ENCODE data around the gene GTF3C1. TPM values are rescaled to one million over a fixed set of nuclear protein-coding genes. Genes with fewer than 3 reads are reported as not detected.

The GTF3C1 gene
- polyA plus RNA-seq, 1 donor from 2014 or later: 54.0 TPM

- Histone ChIP-seq H3K9me2 (ENCODE audit: insufficient read depth, low read length) (no peaks in the 10 kb centered on the region), H3K36me3 (ENCODE audit: insufficient read depth, low read length) (peaks cover 5% of the 10 kb centered on the region), H3K9ac (ENCODE audit: low read length) (no peak overlapping the region), H3K27ac (ENCODE audit: low read length) (no peak overlapping the region), H2AFZ (ENCODE audit: low read depth, low read length) (no peak overlapping the region), H3K4me3 (ENCODE audit: low read length) (no peak overlapping the region), H3K9me3 (ENCODE audit: low read length) (no peaks in the 10 kb centered on the region), H3K4me2 (ENCODE audit: low read length) (no peak overlapping the region), H4K20me1 (ENCODE audit: insufficient read depth) (no peaks in the 10 kb centered on the region), H3K27me3 (ENCODE audit: insufficient read depth, low read depth, low read length) (no peaks in the 10 kb centered on the region), H3F3A (ENCODE audit: insufficient read depth, low read length, poor library complexity, severe bottlenecking) (no peaks in the 10 kb centered on the region), H3K79me2 (replicated peaks; ENCODE audit: insufficient read depth, low read length) (no peaks in the 10 kb centered on the region)
- TF ChIP-seq RAD21 (conservative IDR thresholded peaks at IDR 0.05) (no peak), EZH2 (IDR thresholded peaks at IDR 0.05; ENCODE audit: borderline replicate concordance, insufficient read depth, low read length, poor library complexity, severe bottlenecking) (no peak), EP300 (conservative IDR thresholded peaks at IDR 0.05; ENCODE audit: poor library complexity, severe bottlenecking) (no peak), POLR2AphosphoS5 (IDR thresholded peaks at IDR 0.05) (no peak), MXI1 (conservative IDR thresholded peaks at IDR 0.05; ENCODE audit: poor library complexity, severe bottlenecking) (no peak), REST (IDR thresholded peaks at IDR 0.05; ENCODE audit: borderline replicate concordance) (no peak), TAF1 (IDR thresholded peaks at IDR 0.05; ENCODE audit: low read depth) (no peak), SMC3 (conservative IDR thresholded peaks at IDR 0.05; ENCODE audit: poor library complexity) (no peak)
- TF ChIP-seq, protein P1, sequence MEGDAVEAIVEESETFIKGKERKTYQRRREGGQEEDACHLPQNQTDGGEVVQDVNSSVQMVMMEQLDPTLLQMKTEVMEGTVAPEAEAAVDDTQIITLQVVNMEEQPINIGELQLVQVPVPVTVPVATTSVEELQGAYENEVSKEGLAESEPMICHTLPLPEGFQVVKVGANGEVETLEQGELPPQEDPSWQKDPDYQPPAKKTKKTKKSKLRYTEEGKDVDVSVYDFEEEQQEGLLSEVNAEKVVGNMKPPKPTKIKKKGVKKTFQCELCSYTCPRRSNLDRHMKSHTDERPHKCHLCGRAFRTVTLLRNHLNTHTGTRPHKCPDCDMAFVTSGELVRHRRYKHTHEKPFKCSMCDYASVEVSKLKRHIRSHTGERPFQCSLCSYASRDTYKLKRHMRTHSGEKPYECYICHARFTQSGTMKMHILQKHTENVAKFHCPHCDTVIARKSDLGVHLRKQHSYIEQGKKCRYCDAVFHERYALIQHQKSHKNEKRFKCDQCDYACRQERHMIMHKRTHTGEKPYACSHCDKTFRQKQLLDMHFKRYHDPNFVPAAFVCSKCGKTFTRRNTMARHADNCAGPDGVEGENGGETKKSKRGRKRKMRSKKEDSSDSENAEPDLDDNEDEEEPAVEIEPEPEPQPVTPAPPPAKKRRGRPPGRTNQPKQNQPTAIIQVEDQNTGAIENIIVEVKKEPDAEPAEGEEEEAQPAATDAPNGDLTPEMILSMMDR (IDR thresholded peaks at IDR 0.05; ENCODE audit: poor library complexity, severe bottlenecking): no peak
Observed at GRCh38 chr16:27472091-27473020, 77.4 kb downstream of the GTF3C1 start.

- no peaks in the 10 kb centered on the region for H3F3A ChIP-seq (ENCODE audit: insufficient read depth, low read length, poor library complexity, severe bottlenecking)
- no peak overlapping the region for H3K27ac ChIP-seq (ENCODE audit: low read length)
- H3K9ac ChIP-seq (ENCODE audit: low read length): no peak overlapping the region
- H4K20me1 ChIP-seq (ENCODE audit: insufficient read depth): no peaks in the 10 kb centered on the region
- H3K9me2 ChIP-seq (ENCODE audit: insufficient read depth, low read length): no peaks in the 10 kb centered on the region
- H3K4me2 ChIP-seq (ENCODE audit: low read length): no peak overlapping the region
- no peak overlapping the region for H2AFZ ChIP-seq (ENCODE audit: low read depth, low read length)
- H3K79me2 ChIP-seq (replicated peaks; ENCODE audit: insufficient read depth, low read length): no peaks in the 10 kb centered on the region
- H3K27me3 ChIP-seq (ENCODE audit: insufficient read depth, low read depth, low read length): no peaks in the 10 kb centered on the region
- TF ChIP-seq RAD21 (conservative IDR thresholded peaks at IDR 0.05) (no peak), TAF1 (IDR thresholded peaks at IDR 0.05; ENCODE audit: low read depth) (no peak), POLR2AphosphoS5 (IDR thresholded peaks at IDR 0.05) (no peak), MXI1 (conservative IDR thresholded peaks at IDR 0.05; ENCODE audit: poor library complexity, severe bottlenecking) (no peak), EP300 (conservative IDR thresholded peaks at IDR 0.05; ENCODE audit: poor library complexity, severe bottlenecking) (no peak), SMC3 (conservative IDR thresholded peaks at IDR 0.05; ENCODE audit: poor library complexity) (no peak), EZH2 (IDR thresholded peaks at IDR 0.05; ENCODE audit: borderline replicate concordance, insufficient read depth, low read length, poor library complexity, severe bottlenecking) (no peak), REST (IDR thresholded peaks at IDR 0.05; ENCODE audit: borderline replicate concordance) (no peak)
- TF ChIP-seq, protein P1 (IDR thresholded peaks at IDR 0.05; ENCODE audit: poor library complexity, severe bottlenecking): no peak
- peaks cover 5% of the 10 kb centered on the region for H3K36me3 ChIP-seq (ENCODE audit: insufficient read depth, low read length)
- no peaks in the 10 kb centered on the region for H3K9me3 ChIP-seq (ENCODE audit: low read length)
- H3K4me3 ChIP-seq (ENCODE audit: low read length): no peak overlapping the region
Observed at GRCh38 chr16:27471661-27472060, 78.1 kb downstream of the GTF3C1 start.
